PC-9 (cell line): Measurements from ENCODE around the gene MAJIN. TPM values are rescaled to one million over a fixed set of nuclear protein-coding genes. Genes with fewer than 3 reads are reported as not detected.
A peak's percentile ranks its signal among the peaks of the same experiment; 100 is the strongest.

Source experiments
- BruUV-seq: library from RNA; stranded (reverse); fragments of 400-500 nt; replicated peaks from 2 replicates; lab custom pipeline; 2021; lab: Mats Ljungman, UMichigan
- CTCF ChIA-PET: fragments of 300-600 bp; sonication (Branson Sonifier 250); formaldehyde crosslinking; loops from one replicate; lab custom pipeline; 2022; ENCODE audit warnings: antibody characterized with exemption; lab: Charles Lee
- POLR2A ChIA-PET: fragments of 300-600 bp; sonication (Branson Sonifier 250); formaldehyde crosslinking; loops from one replicate; lab custom pipeline; 2022; ENCODE audit warnings: antibody characterized with exemption; ENCODE audit not compliant: unreplicated experiment; lab: Charles Lee
- DNase-seq, 2 experiments: peaks; one replicate each; pipeline versions ENCODE4 v3.0.0 to v3.0.0-alpha.2; 2015 to 2022; ENCODE audit warnings: mixed read lengths in 1 of 2
- H2AFZ ChIP-seq: fragments of 200-600 bp; sonication (generic); 2 replicates; pipeline ENCODE4 v1.8.1; 2017; ENCODE audit warnings: antibody characterized with exemption
- H3F3A ChIP-seq: fragments of 200-600 bp; sonication (generic); 2 replicates; pipeline ENCODE4 v1.8.1; 2017; ENCODE audit warnings: antibody characterized with exemption, mild to moderate bottlenecking, low read depth; ENCODE audit not compliant: insufficient read depth
- H3K27ac ChIP-seq: fragments of 200-600 bp; sonication (generic); 2 replicates; pipeline ENCODE4 v1.6.1; 2016; ENCODE audit warnings: mixed run types
- H3K27me3 ChIP-seq: fragments of 200-600 bp; sonication (generic); 2 replicates; pipeline ENCODE4 v1.6.1; 2016; ENCODE audit warnings: low read depth, mixed run types; ENCODE audit not compliant: insufficient read depth
- H3K36me3 ChIP-seq: fragments of 200-600 bp; sonication (generic); 2 replicates; pipeline ENCODE4 v1.6.1; 2016; ENCODE audit warnings: low read depth, mixed run types
- H3K4me1 ChIP-seq: fragments of 200-600 bp; sonication (generic); replicated peaks from 2 replicates; pipeline ENCODE4 v1.6.1; 2016; ENCODE audit warnings: mixed run types; ENCODE audit not compliant: insufficient read depth
- H3K4me2 ChIP-seq: fragments of 200-600 bp; sonication (generic); 2 replicates; pipeline ENCODE4 v1.6.1; 2017; ENCODE audit warnings: mixed run types
- H3K4me3 ChIP-seq: fragments of 200-600 bp; sonication (generic); 2 replicates; pipeline ENCODE4 v1.6.1; 2016; ENCODE audit warnings: mixed run types
- H3K79me2 ChIP-seq: fragments of 200-600 bp; sonication (generic); 2 replicates; pipeline ENCODE4 v1.6.1; 2017; ENCODE audit warnings: low read depth, mixed run types
- H3K9me2 ChIP-seq: fragments of 200-600 bp; sonication (generic); 2 replicates; pipeline ENCODE4 v1.8.1; 2017; ENCODE audit warnings: mild to moderate bottlenecking; ENCODE audit not compliant: insufficient read depth
- H3K9me3 ChIP-seq: fragments of 200-600 bp; sonication (generic); 2 replicates; pipeline ENCODE4 v1.8.1; 2016; ENCODE audit warnings: low read depth; ENCODE audit not compliant: insufficient read depth
- H4K20me1 ChIP-seq: fragments of 200-600 bp; sonication (generic); 2 replicates; pipeline ENCODE4 v1.8.1; 2017; ENCODE audit not compliant: insufficient read depth
- CTCF ChIP-seq: fragments of 200-600 bp; sonication (generic); conservative IDR thresholded peaks from 2 replicates; pipeline ENCODE4 v1.6.1; 2017; ENCODE audit warnings: mixed run types, antibody characterized with exemption, mild to moderate bottlenecking, moderate library complexity
- EZH2 ChIP-seq: fragments of 200-600 bp; sonication (generic); IDR thresholded peaks from 2 replicates; pipeline ENCODE4 v1.8.0; 2017; ENCODE audit warnings: antibody characterized with exemption, low read depth
- intact Hi-C: fragments of 100-400 bp; cut with micrococcal nuclease; formaldehyde crosslinking; loops from one replicate; pipeline ENCODE4 v1.10.0; 2022; ENCODE audit not compliant: unreplicated experiment
- total RNA-seq: library from RNA; stranded (reverse); gene quantifications from 2 replicates; pipeline ENCODE4 v1.2.3, GENCODE V29; 2021

Gene MAJIN
- total RNA-seq, 1 experiment from 2014 or later, result 4.5 TPM

GRCh38 chr11:64947208-64947814 lies 24.6 kb downstream of the MAJIN start:
- no peak for TF ChIP-seq EZH2
- TF ChIP-seq CTCF, result no peak
- Histone ChIP-seq H3K4me1 (no peaks in the 10 kb centered on the region), H3K36me3 (no peaks in the 10 kb centered on the region), H3K4me2 (no peak overlapping the region), H3K79me2 (no peaks in the 10 kb centered on the region), H3F3A (peaks cover 4% of the 10 kb centered on the region; the same call in 1 of the 2 replicates), H4K20me1 (no peaks in the 10 kb centered on the region), H3K27me3 (no peaks in the 10 kb centered on the region), H3K9me2 (no peaks in the 10 kb centered on the region), H3K9me3 (no peaks in the 10 kb centered on the region), H3K4me3 (no peak overlapping the region), H2AFZ (no peak overlapping the region), H3K27ac (no peak overlapping the region)
- ChIA-PET POLR2A (no interaction called here), CTCF (no interaction called here)
- no TSS peak for BruUV-seq
- intact Hi-C loops, result no loop called here
- DNase-seq, result no peak

- Histone ChIP-seq H3K27ac (no peak overlapping the region), H2AFZ (no peak overlapping the region), H3K9me2 (no peaks in the 10 kb centered on the region), H3K79me2 (no peaks in the 10 kb centered on the region), H3K36me3 (no peaks in the 10 kb centered on the region), H3K4me3 (no peak overlapping the region), H3K27me3 (no peaks in the 10 kb centered on the region), H3K4me2 (no peak overlapping the region), H4K20me1 (no peaks in the 10 kb centered on the region), H3K4me1 (no peaks in the 10 kb centered on the region), H3F3A (no peaks in the 10 kb centered on the region), H3K9me3 (no peaks in the 10 kb centered on the region)
- CTCF ChIA-PET, result no interaction called here
- BruUV-seq, result no TSS peak
- POLR2A ChIA-PET, result interaction anchor here (0.5 to 0.6 kb wide), 2 partner anchors 52 to 82 kb away, joined by 4 to 5 read pairs; no protein-coding TSS in a partner anchor
- TF ChIP-seq CTCF (no peak), EZH2 (no peak)
- DNase-seq, result no peak
- intact Hi-C loops, result no loop called here
Observed at GRCh38 chr11:64936539-64936938, 35.4 kb downstream of the MAJIN start.

- H3K79me2 ChIP-seq, result no peaks in the 10 kb centered on the region
- no peaks in the 10 kb centered on the region for H4K20me1 ChIP-seq
- TF ChIP-seq CTCF, result no peak
- no peak for TF ChIP-seq EZH2
- H3K36me3 ChIP-seq, result no peaks in the 10 kb centered on the region
- no peak within 1 kb of the TSS for H2AFZ ChIP-seq
- no peaks in the 10 kb centered on the region for H3K4me1 ChIP-seq
- DNase-seq, result peak in 1 of 2 experiments; percentile 17
- BruUV-seq, result no TSS peak
- H3F3A ChIP-seq, result no peaks in the 10 kb centered on the region
- H3K9me3 ChIP-seq, result no peaks in the 10 kb centered on the region
- POLR2A ChIA-PET, result interaction anchor here (0.5 to 0.6 kb wide), 2 partner anchors 36 to 80 kb away, joined by 3 to 5 read pairs; partner anchors contain the start of gene MAJIN
- H3K4me3 ChIP-seq, result no peak within 1 kb of the TSS
- intact Hi-C loops, result no loop called here
- H3K4me2 ChIP-seq, result no peak within 1 kb of the TSS
- no peak within 1 kb of the TSS for H3K27ac ChIP-seq
- CTCF ChIA-PET, result no interaction called here
- no peaks in the 10 kb centered on the region for H3K27me3 ChIP-seq
- no peaks in the 10 kb centered on the region for H3K9me2 ChIP-seq
Observed at GRCh38 chr11:64935359-64936081, 36.4 kb downstream of the MAJIN start, which contains the start of gene GPHA2. Gene GPHA2, minus strand, starts transcription at chr11:64935893. Its CDS starts 433 bp downstream, at chr11:64935460.
